ENCODE results near the gene APBA1. TPM values are rescaled to one million over a fixed set of nuclear protein-coding genes. Genes with fewer than 3 reads are reported as not detected.

Gene APBA1
- total RNA-seq, 2 experiments from 2014 or later, result 0.47 to 1.4 TPM

DNA sequence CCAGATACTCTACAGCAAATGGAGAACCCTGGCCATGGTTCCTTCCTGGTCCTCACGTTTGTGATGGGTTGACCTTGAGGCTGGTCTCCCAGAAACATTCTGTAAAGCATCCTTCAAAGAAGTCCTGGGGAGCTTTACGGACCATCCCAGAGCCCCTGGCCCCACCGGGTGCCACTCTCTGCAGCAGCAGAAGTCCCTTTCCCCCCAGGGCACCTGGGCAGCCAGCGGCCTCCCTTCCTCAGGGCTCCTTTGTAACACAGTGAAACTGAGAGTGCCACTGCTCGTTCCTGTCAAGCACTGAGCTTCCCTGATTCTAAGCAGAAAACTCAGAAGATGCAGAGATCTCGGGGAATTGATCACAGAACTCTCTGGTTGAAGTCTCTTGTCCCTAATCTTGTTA, 242.9 kb downstream of the APBA1 start:
- Histone ChIP-seq H3K9me3 (ENCODE audit: control insufficient read depth in 1 of 2, insufficient read depth in 1 of 2, low read length in 2 of 2) (no peaks in the 10 kb centered on the region), H3K27ac (ENCODE audit: low read depth in 1 of 2, low read length in 2 of 2) (no peak overlapping the region), H3K27me3 (ENCODE audit: control insufficient read depth in 1 of 2, insufficient read depth in 2 of 2, low read length in 2 of 2) (no peaks in the 10 kb centered on the region), H3K4me3 (ENCODE audit: low read length) (no peak overlapping the region), H3K4me1 (ENCODE audit: insufficient read depth, low read length) (no peaks in the 10 kb centered on the region), H3K36me3 (ENCODE audit: insufficient read depth, low read length) (no peaks in the 10 kb centered on the region)
- intact Hi-C loops (cut with DNase I, micrococcal nuclease), result no loop called here
- no peaks in the 10 kb centered on the region for H3K36me3 Mint-ChIP-seq (ENCODE audit: low read depth)
- H3K4me3 Mint-ChIP-seq, result no peak overlapping the region
- CTCF ChIA-PET, result no interaction called here
- POLR2A ChIA-PET, result no interaction called here
- no peak for DNase-seq
- ATAC-seq (ENCODE audit: poor library complexity), result no peak
- TF ChIP-seq, protein P1, sequence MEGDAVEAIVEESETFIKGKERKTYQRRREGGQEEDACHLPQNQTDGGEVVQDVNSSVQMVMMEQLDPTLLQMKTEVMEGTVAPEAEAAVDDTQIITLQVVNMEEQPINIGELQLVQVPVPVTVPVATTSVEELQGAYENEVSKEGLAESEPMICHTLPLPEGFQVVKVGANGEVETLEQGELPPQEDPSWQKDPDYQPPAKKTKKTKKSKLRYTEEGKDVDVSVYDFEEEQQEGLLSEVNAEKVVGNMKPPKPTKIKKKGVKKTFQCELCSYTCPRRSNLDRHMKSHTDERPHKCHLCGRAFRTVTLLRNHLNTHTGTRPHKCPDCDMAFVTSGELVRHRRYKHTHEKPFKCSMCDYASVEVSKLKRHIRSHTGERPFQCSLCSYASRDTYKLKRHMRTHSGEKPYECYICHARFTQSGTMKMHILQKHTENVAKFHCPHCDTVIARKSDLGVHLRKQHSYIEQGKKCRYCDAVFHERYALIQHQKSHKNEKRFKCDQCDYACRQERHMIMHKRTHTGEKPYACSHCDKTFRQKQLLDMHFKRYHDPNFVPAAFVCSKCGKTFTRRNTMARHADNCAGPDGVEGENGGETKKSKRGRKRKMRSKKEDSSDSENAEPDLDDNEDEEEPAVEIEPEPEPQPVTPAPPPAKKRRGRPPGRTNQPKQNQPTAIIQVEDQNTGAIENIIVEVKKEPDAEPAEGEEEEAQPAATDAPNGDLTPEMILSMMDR (IDR thresholded peaks at IDR 0.05), result no peak
- H3K9me3 Mint-ChIP-seq, result no peaks in the 10 kb centered on the region
- no peak overlapping the region for H3K27ac Mint-ChIP-seq
- H3K27me3 Mint-ChIP-seq, result no peaks in the 10 kb centered on the region
- H3K4me1 Mint-ChIP-seq (ENCODE audit: low read depth), result no peaks in the 10 kb centered on the region

DNA sequence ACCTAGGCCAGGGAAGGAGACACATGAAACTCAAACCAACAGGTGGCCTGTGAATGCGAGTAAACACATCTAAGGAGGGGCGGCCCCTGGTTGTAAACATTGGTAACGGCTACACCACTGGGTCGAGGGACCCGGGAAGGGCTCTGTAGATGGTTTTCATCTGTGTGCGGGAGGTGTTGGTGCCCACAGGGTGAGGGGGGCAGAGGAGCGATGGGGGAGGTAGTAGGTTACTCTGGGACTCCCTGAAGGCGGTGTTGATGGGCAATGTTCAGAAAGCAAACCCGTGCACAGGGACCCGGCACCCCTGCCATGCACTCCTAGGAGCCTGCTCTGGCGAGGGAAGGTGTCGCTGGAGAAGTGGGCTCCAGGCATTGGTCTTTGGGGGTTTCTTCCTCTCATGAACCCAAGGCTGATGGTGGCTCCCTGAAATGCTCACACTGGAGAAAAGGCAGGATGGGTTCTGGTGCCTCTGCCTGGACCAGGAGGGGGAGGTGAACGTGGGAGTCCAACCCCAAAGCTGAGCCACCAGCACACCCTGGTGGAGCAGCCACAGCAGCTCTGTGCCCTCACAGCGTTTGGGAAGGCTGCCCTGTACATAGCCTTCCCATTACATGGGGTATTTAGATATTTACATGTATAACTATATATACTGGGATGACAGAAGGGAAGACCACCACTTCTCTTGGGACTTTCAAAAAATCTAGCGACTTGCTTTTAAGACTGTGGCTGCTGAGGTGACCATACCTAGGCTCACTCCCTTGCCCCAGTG, 244.0 kb downstream of the APBA1 start:
- Mint-ChIP-seq H3K27ac (no peak overlapping the region), H3K4me3 (no peak overlapping the region), H3K27me3 (no peaks in the 10 kb centered on the region), H3K4me1 (ENCODE audit: low read depth) (no peaks in the 10 kb centered on the region), H3K36me3 (ENCODE audit: low read depth) (no peaks in the 10 kb centered on the region), H3K9me3 (no peaks in the 10 kb centered on the region)
- Histone ChIP-seq H3K9me3 (ENCODE audit: control insufficient read depth in 1 of 2, insufficient read depth in 1 of 2, low read length in 2 of 2) (no peaks in the 10 kb centered on the region), H3K4me3 (ENCODE audit: low read length) (no peak overlapping the region), H3K27ac (ENCODE audit: low read depth in 1 of 2, low read length in 2 of 2) (no peak overlapping the region), H3K4me1 (ENCODE audit: insufficient read depth, low read length) (no peaks in the 10 kb centered on the region), H3K36me3 (ENCODE audit: insufficient read depth, low read length) (no peaks in the 10 kb centered on the region), H3K27me3 (ENCODE audit: control insufficient read depth in 1 of 2, insufficient read depth in 2 of 2, low read length in 2 of 2) (no peaks in the 10 kb centered on the region)
- TF ChIP-seq, protein P1 (IDR thresholded peaks at IDR 0.05), result no peak
- ChIA-PET CTCF (no interaction called here), POLR2A (no interaction called here)
- no peak for ATAC-seq (ENCODE audit: poor library complexity)
- DNase-seq, result no peak
- intact Hi-C loops (cut with DNase I, micrococcal nuclease), result no loop called here

DNA sequence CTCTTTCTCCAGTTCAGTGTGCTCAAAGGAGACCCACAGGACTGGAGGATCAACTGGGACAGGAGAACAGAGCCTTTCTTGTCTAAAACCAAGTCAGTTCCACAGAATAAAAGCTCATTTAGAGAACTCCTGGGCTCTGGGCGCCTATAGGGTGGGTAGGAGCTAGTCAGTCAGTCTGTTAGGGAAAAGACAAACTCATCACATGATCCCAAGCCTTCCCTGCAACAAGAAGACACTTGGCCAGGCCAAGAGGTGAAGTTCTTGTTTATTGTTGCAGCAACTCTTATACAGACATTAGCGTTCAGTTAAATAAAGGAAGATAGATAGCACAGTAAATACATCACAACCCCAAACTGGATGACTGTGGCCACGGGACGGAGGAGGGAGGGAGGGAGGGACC, 244.9 kb downstream of the APBA1 start:
- intact Hi-C loops (cut with DNase I, micrococcal nuclease), result no loop called here
- Histone ChIP-seq H3K4me3 (ENCODE audit: low read length) (no peak overlapping the region), H3K4me1 (ENCODE audit: insufficient read depth, low read length) (peaks cover 1% of the 10 kb centered on the region), H3K36me3 (ENCODE audit: insufficient read depth, low read length) (no peaks in the 10 kb centered on the region), H3K27ac (ENCODE audit: low read depth in 1 of 2, low read length in 2 of 2) (no peak overlapping the region), H3K9me3 (ENCODE audit: control insufficient read depth in 1 of 2, insufficient read depth in 1 of 2, low read length in 2 of 2) (no peaks in the 10 kb centered on the region), H3K27me3 (ENCODE audit: control insufficient read depth in 1 of 2, insufficient read depth in 2 of 2, low read length in 2 of 2) (no peaks in the 10 kb centered on the region)
- ATAC-seq (ENCODE audit: poor library complexity) (no peak), DNase-seq (no peak)
- no peaks in the 10 kb centered on the region for H3K36me3 Mint-ChIP-seq (ENCODE audit: low read depth)
- H3K27ac Mint-ChIP-seq, result no peak overlapping the region
- POLR2A ChIA-PET, result no interaction called here
- H3K9me3 Mint-ChIP-seq, result no peaks in the 10 kb centered on the region
- H3K27me3 Mint-ChIP-seq, result no peaks in the 10 kb centered on the region
- H3K4me3 Mint-ChIP-seq, result no peak overlapping the region
- TF ChIP-seq, protein P1 (IDR thresholded peaks at IDR 0.05), result no peak
- CTCF ChIA-PET, result no interaction called here
- H3K4me1 Mint-ChIP-seq (ENCODE audit: low read depth), result no peaks in the 10 kb centered on the region

All from CD4-positive, alpha-beta T cell (primary cell).